Measurements from ENCODE around the gene MAPK13. TPM values are rescaled to one million over a fixed set of nuclear protein-coding genes. Genes with fewer than 3 reads are reported as not detected.

The MAPK13 gene
- total RNA-seq, 6 experiments from 2014 or later: 2.2 to 5.0 (median 3.0) TPM

DNA sequence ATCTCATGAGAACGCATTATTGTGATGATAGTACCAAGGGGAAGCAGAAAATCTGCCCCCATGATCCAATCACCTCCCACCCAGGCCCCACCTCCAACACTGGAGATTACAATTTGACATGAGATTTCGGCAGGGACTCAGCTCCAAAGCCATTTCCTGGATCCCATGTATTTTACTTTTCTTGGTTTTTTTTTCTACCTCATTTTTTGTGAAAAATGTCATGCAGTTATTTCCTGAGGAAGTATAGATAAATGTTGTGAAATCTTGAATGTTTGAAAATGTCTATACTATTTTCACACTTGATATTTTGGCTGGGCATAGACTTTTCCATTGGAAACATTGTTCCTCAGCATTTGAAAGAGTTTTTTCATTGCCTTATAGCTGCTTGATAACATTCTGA lies 57.1 kb downstream of the MAPK13 start:
- H3K36me3 ChIP-seq: no peaks in the 10 kb centered on the region
- H3K27ac ChIP-seq: no peak overlapping the region
- no peaks in the 10 kb centered on the region for H3K9me3 ChIP-seq
- no peak for TF ChIP-seq POLR2A (IDR thresholded peaks at IDR 0.05)
- TF ChIP-seq, protein P1, sequence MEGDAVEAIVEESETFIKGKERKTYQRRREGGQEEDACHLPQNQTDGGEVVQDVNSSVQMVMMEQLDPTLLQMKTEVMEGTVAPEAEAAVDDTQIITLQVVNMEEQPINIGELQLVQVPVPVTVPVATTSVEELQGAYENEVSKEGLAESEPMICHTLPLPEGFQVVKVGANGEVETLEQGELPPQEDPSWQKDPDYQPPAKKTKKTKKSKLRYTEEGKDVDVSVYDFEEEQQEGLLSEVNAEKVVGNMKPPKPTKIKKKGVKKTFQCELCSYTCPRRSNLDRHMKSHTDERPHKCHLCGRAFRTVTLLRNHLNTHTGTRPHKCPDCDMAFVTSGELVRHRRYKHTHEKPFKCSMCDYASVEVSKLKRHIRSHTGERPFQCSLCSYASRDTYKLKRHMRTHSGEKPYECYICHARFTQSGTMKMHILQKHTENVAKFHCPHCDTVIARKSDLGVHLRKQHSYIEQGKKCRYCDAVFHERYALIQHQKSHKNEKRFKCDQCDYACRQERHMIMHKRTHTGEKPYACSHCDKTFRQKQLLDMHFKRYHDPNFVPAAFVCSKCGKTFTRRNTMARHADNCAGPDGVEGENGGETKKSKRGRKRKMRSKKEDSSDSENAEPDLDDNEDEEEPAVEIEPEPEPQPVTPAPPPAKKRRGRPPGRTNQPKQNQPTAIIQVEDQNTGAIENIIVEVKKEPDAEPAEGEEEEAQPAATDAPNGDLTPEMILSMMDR (IDR thresholded peaks at IDR 0.05): no peak
- 47% methylated on average over 2 of the region's 2 CpGs for WGBS (ENCODE audit: insufficient coverage, low coverage, low lambda C conversion rate, missing lambda C conversion rate)
- H3K4me3 ChIP-seq: no peak overlapping the region
- intact Hi-C loops (cut with DNase I): no loop called here
- DNase-seq (no peak), ATAC-seq (no peak)
- H3K4me1 ChIP-seq: no peaks in the 10 kb centered on the region
- H3K27me3 ChIP-seq: no peaks in the 10 kb centered on the region

Other genes starting within 250 kb of the MAPK13 start
- 10 to 100 TPM; 18.4 to 64.1 (median 26.4) TPM for gene SRPK1, start 209.4 kb upstream of the MAPK13 start, total RNA-seq
- gene SLC26A8, start 105.9 kb upstream of the MAPK13 start, total RNA-seq: under 1 TPM; 0.06 to 0.33 (median 0.09) TPM
- 10 to 100 TPM; 37.9 to 53.3 (median 45.3) TPM for gene MAPK14, start 102.7 kb upstream of the MAPK13 start, total RNA-seq
- 10 to 100 TPM; 14.2 to 20.8 (median 18.6) TPM for gene BRPF3, start 66.2 kb downstream of the MAPK13 start, total RNA-seq
- not detected for gene PNPLA1, start 139.5 kb downstream of the MAPK13 start, total RNA-seq
- not detected for gene BNIP5, start 206.4 kb downstream of the MAPK13 start, total RNA-seq